Non-pigmented ciliary epithelial cell (primary cell): ENCODE results near the gene SNRNP25.

ENCODE experiments used
- DNase-seq: peaks from one replicate; pipeline ENCODE4 v3.0.0-alpha.2; 2010; ENCODE audit warnings: low read depth

The SNRNP25 gene

DNA sequence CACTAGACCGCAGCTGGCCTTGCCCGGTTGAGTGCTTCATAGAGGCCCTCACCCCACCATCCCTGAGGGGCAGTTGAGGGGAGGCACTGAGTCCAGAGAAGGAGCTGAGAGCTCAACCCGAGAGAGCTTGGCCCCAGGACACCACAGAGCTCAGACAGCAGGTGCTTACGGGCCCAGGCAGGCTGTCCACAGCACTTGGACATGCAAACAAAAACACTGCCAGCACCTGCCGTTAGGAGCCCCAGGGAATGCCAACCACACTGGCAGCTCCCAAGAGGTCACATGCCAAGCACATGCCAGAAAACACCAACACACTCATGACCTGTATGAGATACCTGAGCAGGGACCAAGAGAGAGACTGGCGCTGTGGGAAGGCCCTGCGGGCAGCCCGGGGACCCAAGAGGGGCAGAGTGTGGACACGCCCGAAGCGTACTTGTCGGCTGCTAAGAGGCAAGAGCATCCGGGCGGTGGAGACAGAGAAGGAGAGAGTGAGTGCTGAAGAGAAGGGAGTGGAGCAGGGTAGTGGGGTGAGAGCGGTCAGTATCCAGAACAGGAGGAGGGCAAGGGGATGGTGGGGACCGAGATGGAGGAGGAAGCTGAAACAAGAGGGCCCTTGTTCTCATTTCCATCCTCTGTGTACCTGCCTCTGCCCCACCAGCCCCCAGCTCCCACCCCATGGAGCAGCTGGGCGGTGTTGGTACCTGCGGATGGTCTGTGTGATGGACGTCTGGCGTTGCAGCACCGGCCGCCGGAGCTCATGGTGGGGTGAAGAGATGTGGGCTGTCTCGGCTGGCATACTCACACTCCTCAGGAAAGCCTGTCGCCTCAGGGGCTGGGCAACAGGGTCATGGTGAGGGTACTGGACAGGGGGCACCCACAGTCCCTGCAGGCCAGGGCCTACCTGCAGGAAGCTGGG lies 10.6 kb downstream of the SNRNP25 start:
- DNase-seq: no peak

DNA sequence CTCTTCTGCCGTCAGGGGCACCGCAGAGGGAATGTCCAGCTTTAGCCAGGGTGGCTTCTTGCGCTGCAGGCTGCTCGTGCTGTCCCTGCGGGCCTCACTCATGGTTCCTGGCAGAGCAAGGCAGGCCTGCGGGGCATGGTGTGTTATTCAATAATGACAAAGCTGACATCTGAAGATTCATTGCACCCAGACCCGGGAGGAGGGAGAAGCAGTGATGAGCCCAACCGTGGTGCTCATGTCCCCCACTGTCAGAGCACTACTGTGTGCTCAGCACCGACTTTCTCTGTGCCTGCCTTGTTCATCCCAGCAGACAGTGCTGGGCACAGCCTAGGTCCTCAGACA lies 11.3 kb downstream of the SNRNP25 start:
- DNase-seq: no peak

DNA sequence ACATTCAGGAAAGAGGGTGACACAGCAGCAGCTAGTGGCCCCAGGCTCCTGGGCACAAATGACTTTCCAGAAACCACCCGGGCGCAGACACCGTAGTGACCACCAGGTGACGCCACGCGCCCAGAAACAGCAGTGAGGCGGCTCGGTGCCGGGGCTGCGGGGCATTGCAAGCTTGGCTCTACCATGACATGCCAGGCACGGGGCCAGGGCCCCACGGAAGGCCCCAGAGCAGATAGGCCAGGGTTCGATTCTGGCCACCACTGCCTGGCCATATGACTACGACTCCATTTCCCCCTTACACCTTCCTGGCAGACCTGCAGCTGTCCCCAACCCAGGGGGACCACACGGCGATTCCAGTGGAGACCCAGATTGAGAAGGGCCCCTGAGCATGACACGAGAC lies 12.1 kb downstream of the SNRNP25 start:
- DNase-seq: no peak

DNA sequence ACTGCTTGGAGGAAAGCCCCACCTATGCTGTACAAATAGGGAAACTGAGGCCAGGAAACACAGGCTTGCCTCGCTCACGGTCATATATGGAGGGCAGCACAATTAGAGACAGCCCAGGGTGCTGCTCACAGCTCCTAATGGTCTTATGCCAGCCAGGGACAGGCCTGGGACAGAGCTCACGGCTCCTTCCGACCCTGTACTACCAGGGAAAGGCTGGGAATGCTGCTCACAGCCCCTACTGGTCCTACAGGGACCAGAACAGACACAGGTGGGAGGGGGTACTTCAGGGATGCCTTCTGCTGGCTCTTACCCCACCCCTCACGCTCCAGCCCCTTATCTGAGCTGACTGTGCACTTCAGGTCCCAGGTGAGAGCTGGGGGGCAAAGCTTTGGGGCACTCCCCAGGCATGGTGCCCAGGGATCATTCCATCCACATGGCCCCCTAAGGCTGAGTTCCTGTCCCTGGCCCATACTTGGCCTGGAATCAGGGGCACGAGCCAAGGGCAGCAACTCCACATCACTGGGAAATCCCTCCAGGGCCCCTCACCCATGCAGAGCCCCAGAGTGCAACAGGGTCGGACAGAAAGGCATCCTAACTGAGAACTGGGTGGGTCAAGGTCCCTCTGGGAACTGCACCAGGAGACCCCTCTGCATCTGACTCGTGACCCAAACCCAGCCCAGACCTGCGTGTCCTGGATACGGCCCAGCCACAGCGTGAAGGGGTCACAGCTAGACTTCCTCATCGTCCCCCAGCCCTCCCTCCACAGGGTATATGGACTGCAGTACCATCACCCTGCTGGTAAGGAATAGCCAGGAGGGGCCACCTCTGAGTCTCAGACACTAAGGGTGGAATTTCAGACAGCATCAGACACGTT lies 12.9 kb downstream of the SNRNP25 start:
- DNase-seq: no peak

DNA sequence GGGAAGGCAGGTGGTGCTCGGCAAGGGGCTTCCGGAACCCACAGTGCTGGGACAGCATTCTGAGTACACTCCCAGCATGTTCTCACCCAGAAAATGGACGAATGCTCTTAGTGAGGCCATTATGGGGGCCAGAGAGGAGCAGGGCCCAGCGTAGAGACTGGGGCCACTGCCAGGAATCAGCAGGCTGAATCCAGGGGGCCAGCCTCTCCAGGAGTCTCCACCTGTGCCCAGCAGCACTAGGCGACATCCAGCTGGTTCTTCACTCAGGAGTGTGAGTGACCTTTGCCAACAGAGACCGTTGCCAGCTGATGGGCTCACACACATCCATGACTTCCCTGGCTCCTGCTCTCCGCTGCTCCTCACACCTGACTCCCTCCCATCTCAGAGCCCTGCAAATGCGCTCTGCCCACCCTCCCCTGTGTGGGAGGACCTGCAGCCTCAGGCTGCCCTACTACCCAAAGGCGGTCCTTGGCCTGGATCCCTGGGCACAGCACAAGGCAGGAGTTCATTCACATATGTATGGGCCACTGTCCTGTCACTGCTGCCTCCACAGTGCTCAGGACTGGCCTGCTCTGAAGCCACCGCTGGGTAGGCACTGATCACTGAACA lies 13.7 kb downstream of the SNRNP25 start:
- no peak for DNase-seq

DNA sequence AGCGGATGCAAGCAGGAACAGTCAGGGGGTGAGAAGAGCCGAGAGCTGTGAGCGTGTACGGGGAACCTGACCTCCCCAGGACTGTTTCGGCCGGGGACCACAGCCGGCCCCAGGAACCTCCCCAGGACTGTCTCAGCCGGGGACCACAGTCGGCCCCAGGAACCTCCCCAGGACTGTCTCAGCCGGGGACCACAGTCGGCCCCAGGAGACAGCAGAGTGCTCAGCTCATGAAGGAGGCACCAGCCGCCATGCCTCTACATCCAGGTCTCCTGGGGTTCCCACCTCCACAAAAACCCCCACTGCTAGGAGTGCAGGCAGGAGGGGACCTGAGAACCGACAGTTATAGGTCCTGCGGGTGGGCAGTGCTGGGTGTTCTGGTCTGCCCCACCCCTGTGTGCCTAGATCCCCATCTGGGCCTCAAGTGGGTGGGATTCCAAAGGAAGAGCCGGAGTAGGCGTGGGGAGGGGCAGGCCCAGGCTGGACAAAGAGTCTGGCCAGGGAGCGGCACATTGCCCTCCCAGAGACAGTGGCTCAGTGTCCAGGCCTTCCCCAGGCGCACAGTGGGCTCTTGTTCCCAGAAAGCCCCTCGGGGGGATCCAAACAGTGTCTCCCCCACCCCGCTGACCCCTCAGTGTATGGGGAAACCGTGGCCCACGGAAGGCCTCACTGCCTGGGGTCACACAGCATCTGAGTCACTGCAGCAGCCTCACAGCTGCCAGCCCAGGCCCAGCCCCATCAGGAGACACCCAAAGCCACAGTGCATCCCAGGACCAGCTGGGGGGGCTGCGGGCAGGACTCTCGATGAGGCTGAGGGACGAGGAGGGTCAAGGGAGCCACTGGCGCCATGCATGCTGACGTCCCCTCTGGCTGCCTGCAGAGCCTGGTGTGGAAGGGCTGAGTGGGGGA lies 14.5 kb downstream of the SNRNP25 start:
- no peak for DNase-seq

DNA sequence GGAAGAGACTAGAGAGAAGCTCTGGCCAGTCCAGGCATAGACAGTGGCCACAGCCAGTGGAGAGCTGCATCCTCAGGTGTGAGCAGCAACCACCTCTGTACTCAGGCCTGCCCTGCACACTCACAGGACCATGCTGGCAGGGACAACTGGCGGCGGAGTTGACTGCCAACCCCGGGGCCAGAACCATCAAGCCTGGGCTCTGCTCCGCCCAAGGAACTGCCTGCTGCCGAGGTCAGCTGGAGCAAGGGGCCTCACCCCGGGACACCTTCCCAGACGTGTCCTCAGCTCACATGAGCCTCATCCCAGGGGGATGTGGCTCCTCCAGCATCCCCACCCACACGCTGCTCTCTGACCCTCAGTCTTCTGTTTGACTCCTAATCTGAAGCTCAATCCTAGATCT lies 15.6 kb downstream of the SNRNP25 start:
- no peak for DNase-seq

DNA sequence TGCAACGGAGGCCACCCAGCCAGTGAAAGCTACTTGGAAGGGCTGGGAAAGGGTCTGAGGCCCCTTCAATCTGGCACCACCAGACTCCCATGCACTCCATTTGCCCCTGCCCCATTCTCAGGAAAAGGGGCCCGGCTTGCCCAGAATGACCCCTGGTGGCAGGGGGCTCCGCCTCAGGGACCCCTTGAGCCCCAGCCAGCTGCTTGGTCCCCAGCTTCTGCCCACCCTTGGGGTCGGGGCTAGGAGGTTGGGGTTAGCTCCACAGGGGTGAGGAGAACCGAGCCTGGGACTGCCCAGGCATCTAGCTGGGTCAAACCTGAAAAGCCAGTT lies 17.5 kb downstream of the SNRNP25 start:
- DNase-seq: no peak

DNA sequence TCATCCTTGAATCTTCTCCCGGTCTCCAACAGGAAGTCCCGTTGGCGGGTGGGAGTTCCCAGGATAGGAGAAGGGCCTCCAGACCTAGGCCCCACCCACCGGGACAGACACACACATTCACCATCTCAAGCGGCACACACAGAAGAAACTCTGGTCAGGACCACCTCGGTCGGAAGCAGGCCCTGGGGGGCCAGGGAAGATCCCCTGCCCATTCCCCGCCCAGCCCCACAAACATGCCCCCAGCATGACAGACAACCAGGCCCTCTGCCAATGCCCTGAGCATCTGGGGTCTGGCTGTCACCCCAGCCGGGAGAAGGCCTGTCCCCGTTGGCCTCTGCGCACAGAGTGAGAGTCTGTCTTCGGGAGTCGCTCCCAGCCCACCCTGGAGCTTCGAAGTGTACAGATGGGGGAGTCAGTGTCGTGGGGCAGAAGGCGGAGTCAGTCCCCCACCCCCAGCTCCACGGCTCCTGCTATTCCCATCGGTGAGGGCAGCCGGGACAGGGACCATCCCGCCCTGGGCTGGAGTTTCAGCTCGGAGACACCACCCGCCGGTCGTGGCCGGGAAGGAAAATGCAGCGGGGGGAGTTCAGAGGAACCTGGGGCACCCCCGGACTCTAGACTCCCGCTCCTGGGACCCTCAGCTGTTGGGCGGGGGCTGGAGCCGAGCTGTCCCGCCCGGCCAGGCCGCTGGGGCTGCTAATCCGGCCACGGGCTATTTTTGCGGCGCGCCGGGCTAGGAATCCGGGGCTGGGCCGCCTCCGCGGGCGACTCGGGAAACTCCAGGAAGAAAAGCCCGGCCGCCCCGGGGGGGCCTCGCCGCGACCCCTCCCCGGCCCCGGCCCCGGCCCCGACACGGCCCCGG lies 18.1 kb downstream of the SNRNP25 start:
- DNase-seq: no peak

DNA sequence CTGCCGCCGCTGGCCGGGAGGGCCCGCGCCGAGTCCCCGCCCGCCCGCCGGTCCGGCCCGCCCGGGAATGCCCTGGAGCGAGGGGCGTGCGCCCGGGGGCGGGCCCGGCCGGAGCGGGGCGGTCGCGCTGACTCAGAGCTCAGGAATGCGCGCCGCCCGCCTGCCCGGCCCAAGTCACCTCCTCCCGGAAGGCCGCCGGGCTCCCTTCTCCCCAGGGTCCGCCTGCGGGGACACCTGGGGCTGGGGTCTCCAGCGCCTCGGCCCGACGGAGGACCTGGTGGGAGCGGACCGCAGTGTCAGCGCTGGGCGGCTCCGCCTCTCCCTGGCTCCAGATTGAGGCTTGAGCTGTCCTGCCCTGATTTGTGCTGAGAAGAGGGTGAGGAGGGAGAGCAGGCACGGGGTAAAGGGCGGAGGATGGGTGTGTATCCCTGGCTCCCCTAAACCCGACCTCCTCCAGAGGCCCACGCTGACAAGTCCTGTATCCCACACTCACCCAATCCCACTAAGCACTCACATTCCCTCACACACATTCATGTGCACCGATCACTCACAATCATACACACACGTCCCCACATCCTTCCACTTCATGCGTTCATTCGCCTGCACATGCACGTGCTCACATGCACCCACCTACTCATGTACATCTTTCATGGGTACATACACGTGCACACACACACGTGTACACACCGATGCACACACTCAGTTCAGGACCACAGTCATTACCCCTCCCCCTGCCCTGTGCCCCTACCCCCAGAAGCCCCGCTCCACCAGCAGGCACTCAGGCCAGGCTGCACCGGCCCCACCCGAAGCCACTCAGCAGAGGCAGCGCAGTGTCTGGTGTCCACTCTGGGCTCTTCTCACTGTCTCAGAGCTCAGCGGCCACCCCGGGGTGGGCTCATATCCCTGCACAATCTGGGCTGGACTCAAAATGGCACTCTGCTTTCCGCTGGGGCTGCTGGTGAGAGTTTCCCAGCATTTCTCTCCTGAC lies 19.2 kb downstream of the SNRNP25 start, which contains the start of gene RHBDF1:
Gene RHBDF1 (minus strand): TSS at position 71 of the 988 bp plus-strand sequence. CDS start 7,616 bp downstream, outside the sequence.
- no peak for DNase-seq

DNA sequence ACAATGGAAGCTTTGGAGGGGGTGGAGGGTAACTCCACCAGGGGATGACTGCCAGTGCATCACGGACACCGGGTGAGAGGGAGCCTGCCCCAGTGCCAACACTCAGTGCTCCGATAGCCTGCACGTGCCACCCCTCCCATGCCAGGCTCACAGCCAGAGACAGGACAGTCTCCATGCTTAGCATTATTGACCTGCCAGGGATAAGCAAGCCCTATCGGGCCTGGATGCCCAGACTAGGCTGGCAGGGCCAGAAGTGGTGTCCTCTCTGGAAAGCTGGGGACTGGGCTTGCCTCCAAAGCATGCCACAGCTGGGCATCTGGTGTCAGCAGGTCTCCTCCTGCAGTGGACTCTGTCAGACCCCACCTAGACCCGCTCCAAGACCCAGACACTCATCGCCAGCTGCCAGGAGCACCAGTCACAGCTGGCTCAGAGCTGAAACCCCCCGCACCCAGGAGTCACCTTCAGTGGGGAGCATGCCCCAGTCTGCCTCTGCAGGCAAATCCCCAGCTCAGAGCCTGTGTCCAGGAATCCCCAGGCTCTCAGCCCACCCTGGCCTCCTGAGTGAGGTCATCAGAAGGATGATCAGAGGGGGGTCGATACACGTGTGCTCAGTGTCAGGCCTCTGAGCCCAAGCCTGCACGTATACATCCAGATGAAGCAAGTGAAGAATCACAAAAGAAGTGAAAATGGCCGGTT lies 20.6 kb downstream of the SNRNP25 start:
- no peak for DNase-seq

DNA sequence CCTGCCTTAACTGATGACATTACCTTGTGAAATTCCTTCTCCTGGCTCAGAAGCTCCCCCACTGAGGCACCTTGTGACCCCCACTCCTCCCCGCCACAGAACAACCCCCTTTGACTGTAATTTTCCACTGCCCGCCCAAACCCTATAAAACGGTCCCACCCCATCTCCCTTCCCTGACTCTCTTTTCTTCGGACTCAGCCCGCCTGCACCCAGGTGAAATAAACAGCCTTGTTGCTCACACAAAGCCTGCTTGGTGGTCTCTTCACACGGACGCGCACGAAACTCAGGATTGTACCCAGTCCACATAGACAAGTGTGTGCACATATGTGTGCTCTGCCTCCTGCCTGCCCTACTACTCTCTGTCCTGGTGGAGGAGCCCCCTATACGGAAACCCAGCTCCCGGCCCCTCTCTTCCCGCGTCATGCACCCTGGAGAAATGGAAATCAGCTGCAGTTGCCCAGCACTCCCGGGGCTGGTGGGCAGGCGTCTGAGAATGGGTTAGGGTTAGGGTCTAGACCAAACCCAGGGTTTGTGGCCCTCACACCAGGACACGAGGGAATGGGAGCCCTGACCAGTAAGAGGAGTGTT lies 21.2 kb downstream of the SNRNP25 start:
- DNase-seq: no peak

DNA sequence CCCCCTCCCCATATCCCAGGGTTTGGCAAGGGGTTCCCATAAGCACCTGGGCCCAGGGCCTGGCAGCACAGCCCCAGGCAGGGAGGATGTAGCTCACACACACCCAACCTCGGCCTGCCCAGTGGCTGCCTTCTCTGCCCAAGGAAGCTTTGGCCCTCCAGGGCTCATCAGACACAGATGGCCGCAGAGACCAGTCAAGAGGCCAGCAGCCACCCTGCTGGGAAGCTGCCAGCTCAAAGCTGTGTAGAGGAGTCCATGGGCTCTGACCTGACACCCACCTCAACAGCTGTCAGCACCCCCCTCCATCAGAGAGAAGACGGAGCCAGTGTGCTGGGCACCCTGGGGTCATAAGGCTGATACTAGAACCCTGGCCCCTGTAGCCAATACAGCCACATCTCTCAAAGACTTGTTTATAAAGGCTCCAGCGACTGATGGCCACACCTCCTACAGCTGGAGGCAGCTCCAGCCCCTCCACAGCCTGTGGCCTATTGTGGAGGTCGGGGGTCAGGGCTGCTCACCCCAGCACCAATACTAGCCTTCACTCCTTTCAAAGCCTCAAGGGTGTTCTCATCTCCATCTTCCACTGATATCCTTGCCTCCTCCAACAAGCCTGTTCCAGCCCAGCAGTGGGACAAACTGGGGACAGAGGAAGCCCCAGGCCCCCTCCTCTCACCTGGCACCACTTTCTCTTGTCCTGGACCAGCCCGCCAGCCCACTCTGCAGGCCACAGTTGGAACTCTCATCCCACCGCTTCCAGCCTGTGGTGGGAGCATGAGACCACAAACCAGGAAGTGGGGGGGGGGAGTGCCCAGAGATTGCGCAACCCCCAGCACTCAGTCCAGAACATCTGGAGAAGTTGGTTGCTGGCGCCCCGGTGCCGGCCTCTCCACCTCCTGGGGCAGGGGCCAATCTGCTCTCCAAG lies 22.2 kb downstream of the SNRNP25 start:
- no peak for DNase-seq

DNA sequence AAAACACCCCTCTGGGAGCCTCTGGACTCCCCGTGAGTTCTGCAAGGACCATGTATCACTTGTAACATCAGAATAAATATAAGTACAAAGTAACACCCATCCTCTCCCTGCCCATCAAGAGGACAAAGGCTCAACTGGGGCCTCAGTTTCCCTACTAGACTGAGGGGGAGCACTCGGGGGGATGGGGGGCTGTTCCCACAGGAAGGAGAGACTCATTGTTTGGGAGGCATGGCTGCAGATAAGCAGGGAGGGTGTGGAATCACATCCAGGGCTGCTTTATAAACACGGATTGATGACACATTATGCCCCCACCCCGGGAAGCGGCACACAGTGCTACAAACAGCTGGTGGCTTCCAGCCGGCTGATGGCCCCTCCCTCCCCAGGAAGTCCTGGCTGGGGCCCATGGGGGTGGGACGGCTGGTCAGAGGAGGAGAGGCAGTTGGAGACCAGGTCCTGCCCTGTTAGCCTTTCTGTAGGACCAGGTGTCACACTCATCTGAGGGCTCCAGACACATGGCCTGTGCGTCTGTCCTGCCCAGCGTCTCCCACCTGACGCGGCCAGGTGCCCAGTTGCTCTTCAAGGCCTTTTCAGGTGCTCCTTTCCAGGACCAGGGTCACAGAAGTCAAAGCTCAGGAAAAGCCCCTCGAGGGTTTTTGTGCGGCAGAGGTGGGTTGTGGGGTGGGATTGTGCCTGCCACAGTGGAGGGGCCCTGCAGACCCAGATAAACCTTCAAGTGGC lies 23.1 kb downstream of the SNRNP25 start:
- no peak for DNase-seq

DNA sequence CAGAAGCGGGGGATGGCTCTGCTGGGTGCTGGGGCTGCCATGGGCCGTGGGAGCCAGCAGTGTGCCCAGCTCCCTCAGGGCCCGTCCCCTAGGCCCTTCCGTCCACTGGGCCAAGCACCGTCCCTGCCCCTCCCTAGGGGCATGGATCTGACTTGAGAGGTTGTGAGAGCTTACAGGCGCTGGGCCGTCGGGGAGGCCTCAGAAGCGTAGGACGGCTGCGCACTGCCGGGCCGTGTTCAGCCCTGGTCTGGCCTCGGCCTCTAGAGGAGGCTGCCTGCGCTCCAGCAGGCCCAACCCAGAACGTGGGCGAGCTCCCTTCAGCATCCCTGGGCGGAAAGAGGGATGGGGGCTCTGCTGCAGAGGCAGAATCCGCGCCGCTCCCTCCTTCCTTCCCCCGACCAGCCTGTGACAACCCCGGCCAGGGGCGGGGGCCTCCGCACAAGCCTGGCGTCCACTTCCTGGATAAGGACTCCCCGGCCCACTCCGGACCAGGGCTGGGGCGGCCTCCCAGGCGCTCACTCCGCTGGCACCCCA lies 23.7 kb downstream of the SNRNP25 start:
- DNase-seq: no peak

DNA sequence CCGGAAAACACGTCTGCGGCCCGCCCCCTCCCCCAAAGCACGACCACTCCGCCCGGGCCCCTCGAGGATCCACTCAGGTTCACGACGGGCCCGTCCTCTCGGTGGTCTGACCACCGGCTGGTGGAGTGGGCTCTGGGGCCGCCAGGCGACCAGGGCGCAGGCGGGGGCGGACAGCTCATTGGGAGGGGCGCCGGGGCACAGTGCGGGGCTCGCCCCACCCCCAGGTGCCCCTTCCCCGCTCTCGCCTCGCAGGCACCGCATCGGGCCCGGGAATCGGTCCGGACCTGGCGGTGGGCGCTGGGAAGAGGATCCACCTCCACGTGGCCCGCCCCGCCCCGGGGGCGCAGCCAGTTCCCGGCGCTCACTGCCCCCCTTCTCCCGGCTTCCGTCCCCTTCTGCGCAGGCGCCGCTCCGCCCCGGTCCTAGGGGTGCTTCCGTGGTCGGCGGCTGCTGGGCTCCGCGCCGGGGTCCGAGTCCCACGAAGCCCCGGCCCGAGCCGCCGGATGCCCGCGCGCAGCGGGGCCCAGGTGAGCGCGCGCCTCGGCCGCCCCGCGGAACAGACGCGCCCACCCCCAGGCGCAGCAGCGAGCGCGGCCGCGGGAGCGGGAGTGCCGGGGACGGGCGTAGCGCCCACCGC lies 24.3 kb downstream of the SNRNP25 start, which contains the start of gene MPG:
Gene MPG (plus strand): TSS at position 419 of the 637 bp plus-strand sequence. CDS start 85 bp downstream, at position 504.
- no peak for DNase-seq
